B cell (primary cell): ENCODE results near the gene ERC2.

ENCODE experiments used
- CTCF ChIP-seq: fragments of 200-600 bp; IDR thresholded peaks from one replicate; pipeline ENCODE4 v1.8.0; 2022; ENCODE audit warnings: antibody characterized with exemption, mild to moderate bottlenecking
- EZH2 ChIP-seq: IDR thresholded peaks from 2 replicates; pipeline ENCODE4 v1.6.1; 2012; ENCODE audit warnings: borderline replicate concordance, low read depth, mild to moderate bottlenecking, moderate library complexity, low read length; ENCODE audit not compliant: insufficient read depth, poor library complexity, severe bottlenecking

DNA sequence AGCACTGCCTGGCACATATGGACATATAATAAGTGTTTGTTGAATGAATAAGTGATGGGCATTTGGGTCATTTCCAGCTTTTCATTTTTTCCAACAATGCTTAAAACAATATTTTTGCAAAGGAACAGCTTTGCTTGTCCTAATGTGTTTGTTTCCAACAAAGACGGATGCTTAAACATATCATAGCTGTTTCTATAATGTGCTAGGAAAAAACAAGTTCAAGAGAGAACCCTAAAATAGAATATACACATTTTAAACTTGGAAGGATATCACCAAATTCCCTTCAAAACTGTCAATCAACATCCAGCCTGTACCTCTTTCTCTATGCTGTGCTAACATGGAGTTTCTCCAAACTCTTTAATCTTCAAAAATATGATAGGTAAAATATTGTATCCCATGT, 756.6 kb downstream of the ERC2 start:
- TF ChIP-seq CTCF (no peak), EZH2 (no peak)
